NCI-H1105 treated with DMSO at 0.1 percent for 48 hours (cell line): ENCODE measurements around the gene ULK4.
"Not testable (repeated sequence)": the region's sequence is repeated elsewhere in the genome, so short reads cannot be mapped to it uniquely, and the experiment has no call there.

Source experiments
- DNase-seq: peaks from one replicate; lab custom pipeline; 2025; lab: John Stamatoyannopoulos, UW

Gene ULK4

GRCh38 chr3:41502481-41502880 lies 459.4 kb downstream of the ULK4 start:
- no peak for DNase-seq

DNA sequence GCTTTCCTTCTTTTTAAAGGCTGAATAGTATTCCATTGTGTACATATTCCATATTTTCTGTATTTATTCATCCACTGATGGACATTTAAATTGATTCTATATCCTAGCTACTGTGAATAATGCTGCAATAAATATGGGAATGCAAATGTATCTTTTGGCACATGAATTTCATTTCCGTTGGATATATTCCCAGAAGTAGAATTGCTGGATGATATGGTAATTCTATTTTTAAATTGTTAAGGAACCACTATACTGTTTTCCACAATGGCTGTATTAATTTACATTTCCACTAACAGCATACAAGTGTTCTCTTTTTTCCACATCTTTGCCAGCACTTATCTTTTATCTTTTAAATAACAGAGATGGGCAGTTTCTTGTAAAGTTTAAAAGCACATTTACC lies 459.9 kb downstream of the ULK4 start:
- no peak for DNase-seq

DNA sequence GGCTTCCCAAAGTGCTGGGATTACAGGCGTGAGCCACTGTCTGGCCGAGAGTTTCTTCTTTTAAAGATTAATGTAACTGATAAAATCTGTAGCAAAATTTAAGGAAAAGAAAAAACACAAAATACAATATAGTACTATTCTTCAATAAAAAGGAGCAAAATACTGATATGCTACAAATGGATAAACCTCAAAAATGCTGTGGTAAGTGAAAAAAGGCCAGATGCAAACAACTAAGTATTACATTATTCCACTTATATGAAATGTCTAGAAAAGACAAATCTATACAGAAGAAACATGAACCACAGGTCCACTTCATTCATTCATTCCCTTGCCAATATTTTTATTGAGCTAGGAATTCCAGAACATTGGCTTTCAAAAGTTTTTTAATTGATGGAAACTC lies 463.1 kb downstream of the ULK4 start:
- DNase-seq, result no peak

DNA sequence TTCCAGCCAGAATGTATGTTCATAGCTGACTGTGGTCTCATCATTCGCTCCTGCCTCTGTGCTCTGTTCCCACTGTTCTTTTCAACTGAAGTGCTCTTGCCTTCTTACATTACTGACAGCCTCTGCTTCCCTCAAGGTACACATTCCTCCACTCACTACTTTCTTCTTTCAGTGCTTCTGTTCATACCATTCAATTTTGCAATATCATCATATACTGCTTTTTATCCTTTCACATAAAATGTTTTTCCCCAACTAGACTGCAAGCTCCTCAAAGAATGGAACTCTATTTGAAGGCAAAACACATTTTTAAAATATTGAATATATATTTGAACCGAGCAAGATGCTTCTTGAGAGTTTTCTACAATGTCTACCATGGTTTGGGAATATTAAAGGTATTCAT lies 471.5 kb downstream of the ULK4 start:
- no peak for DNase-seq

- DNase-seq, result no peak
Measured at GRCh38 chr3:41489231-41489630, 472.7 kb downstream of the ULK4 start.

- no peak for DNase-seq
Measured at GRCh38 chr3:41488501-41488900, 473.4 kb downstream of the ULK4 start.

- DNase-seq, result no peak
Measured at GRCh38 chr3:41485484-41485883, 476.4 kb downstream of the ULK4 start.

DNA sequence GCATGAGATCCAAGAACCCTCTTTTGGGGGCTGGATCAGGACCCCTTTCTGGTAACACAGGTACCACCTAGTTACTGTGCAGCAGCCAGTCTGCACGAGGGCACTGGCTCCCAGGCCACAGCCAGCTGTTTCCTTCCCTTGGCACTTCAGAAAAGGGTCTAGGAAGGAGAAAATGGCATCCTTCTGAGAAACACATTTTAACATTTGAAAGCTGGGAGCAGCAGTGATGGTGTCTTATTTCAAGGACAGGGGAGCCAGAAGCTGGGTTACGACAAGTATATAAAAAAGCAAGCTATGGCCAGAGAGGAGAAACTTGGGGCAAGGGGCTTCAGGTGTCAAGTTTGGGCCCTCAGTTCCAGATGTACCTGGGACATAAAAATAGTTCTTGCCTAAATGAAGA lies 479.8 kb downstream of the ULK4 start:
- no peak for DNase-seq

- DNase-seq, result no peak
Measured at GRCh38 chr3:41478278-41478677, 483.6 kb downstream of the ULK4 start.

GRCh38 chr3:41477399-41478014 lies 484.4 kb downstream of the ULK4 start:
- DNase-seq, result no peak

- DNase-seq, result no peak
Measured at GRCh38 chr3:41469083-41469482, 492.8 kb downstream of the ULK4 start.

- no peak for DNase-seq
Measured at GRCh38 chr3:41467481-41467880, 494.4 kb downstream of the ULK4 start.

DNA sequence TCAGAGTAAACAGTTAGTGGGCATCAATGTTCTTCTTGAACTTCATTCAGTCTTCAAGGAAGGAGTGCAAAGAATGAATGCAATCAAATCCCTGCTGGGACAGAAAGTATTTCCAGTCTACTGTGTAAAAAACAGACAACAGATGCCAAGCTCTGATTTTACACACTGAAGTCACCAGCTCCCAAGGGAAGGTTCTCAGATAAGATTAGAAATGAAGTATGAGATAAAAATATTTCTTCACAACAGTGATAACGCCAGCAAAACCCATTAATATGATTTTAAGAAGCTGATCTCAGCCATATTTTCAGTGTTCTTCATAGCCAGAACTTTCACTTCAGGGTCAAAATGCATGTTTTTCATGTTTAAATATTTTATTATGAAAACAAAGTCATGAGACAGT lies 497.0 kb downstream of the ULK4 start:
- no peak for DNase-seq

GRCh38 chr3:41464401-41464800 lies 497.5 kb downstream of the ULK4 start:
- no peak for DNase-seq

- DNase-seq, result no peak
Measured at GRCh38 chr3:41462103-41462691, 499.7 kb downstream of the ULK4 start.

DNA sequence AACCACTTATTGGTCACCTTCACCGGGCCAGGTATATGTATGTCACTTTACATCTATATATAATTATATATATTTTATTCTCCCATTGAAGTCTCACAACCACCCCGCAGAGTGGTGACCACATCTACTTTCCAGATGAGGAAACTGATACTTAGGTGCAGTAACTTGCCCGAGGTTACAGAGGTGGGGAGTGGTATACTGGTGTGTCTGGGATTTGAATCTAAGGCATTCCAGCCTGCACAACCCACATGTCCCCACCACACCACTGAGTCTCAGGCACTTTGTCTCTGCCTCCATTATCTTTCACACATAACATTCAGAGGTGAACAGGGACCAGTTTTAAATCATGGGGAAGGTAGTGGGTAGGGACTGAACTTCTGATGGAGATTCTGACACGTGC lies 501.2 kb downstream of the ULK4 start:
- DNase-seq, result no peak

DNA sequence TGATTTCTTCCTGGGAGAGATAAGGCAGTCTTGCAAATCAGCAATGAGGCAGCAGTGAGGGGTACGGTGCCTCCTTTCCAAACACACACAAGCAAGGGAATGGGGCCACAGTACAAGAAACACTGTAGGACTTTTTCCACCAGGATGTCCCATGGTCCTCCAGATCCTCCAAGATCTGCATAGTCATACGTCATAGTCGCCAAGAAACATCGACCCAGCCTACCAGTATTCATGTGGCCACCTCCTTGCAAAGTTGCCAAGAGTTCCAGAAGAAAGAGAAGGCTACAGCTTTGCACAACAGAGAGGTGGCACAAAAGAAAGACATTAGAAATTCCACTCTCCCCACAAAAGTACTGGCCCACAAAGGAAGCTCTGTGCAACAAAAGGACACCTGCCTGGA lies 504.7 kb downstream of the ULK4 start:
- DNase-seq, result no peak

DNA sequence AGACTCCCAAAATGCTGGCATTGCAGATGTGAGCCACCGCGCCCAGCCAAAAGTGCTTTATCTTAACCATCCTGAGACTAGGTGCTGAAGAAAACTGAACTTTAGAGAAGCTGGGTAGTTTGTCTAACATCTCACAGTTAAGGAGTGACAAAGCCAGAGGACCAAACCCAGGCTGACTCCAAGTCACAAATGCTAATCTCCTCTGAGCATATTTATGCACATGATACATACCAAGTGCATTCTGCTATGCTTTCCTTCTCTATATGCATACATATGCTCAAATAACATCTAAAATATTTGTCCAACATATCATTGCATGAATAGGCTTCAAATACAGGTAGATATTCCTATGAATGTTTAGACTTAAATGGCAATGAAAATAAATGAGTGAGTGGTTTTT lies 505.7 kb downstream of the ULK4 start:
- no peak for DNase-seq

DNA sequence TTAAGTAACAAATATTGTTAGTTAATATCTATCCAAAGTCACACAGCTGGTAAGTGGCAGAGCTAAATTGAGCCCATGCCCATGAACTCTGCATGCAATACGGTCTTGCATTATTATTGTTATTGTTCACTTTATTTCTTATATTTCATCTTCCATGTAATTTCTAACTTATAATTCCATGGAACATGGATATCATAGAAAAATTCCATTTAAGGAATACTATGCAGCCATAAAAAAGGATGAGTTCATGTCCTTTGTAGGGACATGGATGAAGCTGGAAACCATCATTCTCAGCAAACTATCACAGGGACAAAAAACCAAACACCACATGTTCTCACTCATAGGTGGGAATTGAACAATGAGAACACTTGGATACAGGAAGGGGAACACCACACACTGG lies 508.3 kb downstream of the ULK4 start:
- not testable (repeated sequence) for DNase-seq

GRCh38 chr3:41450416-41451231 lies 511.3 kb downstream of the ULK4 start:
- DNase-seq, result no peak

GRCh38 chr3:41448396-41448795 lies 513.5 kb downstream of the ULK4 start:
- no peak for DNase-seq

DNA sequence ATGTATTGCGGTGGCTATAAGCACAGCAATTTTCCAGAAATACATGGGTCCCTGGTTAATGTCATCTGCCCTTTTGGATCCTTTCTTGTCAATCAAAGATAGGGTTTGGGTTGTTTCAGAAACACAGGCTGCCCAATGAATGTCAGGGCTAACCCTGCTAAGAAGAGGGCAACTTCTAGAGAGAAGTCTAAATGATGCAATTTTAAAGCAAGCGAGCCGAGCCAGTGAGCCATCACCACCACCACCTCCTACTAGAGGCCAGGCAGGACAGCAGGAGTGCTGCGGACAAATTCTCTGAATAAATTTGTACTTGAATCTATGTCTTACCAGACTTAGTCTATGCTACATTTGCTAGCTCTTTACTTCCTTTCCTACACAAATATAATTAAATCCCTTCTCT lies 514.2 kb downstream of the ULK4 start:
- no peak for DNase-seq

DNA sequence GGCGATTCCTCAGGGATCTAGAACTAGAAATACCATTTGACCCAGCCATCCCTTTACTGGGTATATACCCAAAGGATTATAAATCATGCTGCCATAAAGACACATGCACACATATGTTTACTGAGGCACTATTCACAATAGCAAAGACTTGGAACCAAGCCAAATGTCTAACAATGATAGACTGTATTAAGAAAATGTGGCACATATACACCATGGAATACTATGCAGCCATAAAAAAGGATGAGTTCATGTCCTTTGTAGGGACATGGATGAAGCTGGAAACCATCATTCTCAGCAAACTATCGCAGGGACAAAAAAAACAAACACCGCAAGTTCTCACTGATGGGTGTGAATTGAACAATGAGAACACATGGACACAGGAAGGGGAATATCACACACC lies 515.6 kb downstream of the ULK4 start:
- not testable (repeated sequence) for DNase-seq
